HEK293 (cell line): ENCODE results near the gene RABL2A.
"Not testable (repeated sequence)": the region's sequence is repeated elsewhere in the genome, so short reads cannot be mapped to it uniquely, and the experiment has no call there.

ENCODE experiments used
- CTCF ChIA-PET: fragments of 350-600 bp; formaldehyde crosslinking; extraction: SDS; loops from one replicate; lab custom pipeline; 2021; ENCODE audit warnings: antibody characterized with exemption; lab: Yijun Ruan, JAX
- POLR2A ChIA-PET: fragments of 300-600 bp; formaldehyde crosslinking; extraction: SDS; loops from one replicate; lab custom pipeline; 2020; ENCODE audit warnings: antibody characterized with exemption, inconsistent platforms; lab: Yijun Ruan, JAX
- H3K27ac ChIP-seq: fragments of 200-500 bp; sonication (Bioruptor generic); 2 replicates; pipeline ENCODE4 v1.5.1; 2014; ENCODE audit warnings: low read depth, low read length, control low read depth, inconsistent platforms; ENCODE audit errors: extremely low read depth
- H3K36me3 ChIP-seq, 2 experiments: fragments of 200-500 bp in 1 of 2; sonication (Bioruptor generic) in 1 of 2; 1 replicate in 1 of 2; 2 replicates in 1 of 2; pipeline ENCODE4 v1.5.1; 2014 to 2017; ENCODE audit warnings: inconsistent platforms in 2 of 2, low read length in 2 of 2; ENCODE audit not compliant: control insufficient read depth in 2 of 2, insufficient read depth in 1 of 2
- H3K4me1 ChIP-seq: fragments of 200-500 bp; sonication (Bioruptor generic); 2 replicates; pipeline ENCODE4 v1.5.1; 2014; ENCODE audit warnings: mild to moderate bottlenecking, low read length, inconsistent platforms; ENCODE audit not compliant: control insufficient read depth, insufficient read depth
- H3K4me3 ChIP-seq: 2 replicates; pipeline ENCODE4 v1.5.1; 2011; ENCODE audit warnings: low read depth, mild to moderate bottlenecking, control low read depth, low read length, moderate library complexity
- H3K9me3 ChIP-seq: fragments of 200-500 bp; sonication (Bioruptor generic); 2 replicates; pipeline ENCODE4 v1.5.1; 2014; ENCODE audit warnings: low read depth, low read length, inconsistent platforms; ENCODE audit not compliant: control insufficient read depth, insufficient read depth
- EGR2 ChIP-seq: fragments of 450-650 bp; formaldehyde crosslinking; IDR thresholded peaks from 2 replicates; pipeline ENCODE4 v1.5.1; 2016; ENCODE audit warnings: low read depth, missing biosample characterization, missing genetic modification characterization
- MZF1 ChIP-seq: fragments of 450-650 bp; formaldehyde crosslinking; IDR thresholded peaks from 2 replicates; pipeline ENCODE4 v1.5.1; 2017; ENCODE audit warnings: missing biosample characterization, missing genetic modification characterization, borderline replicate concordance
- RBAK ChIP-seq: fragments of 450-650 bp; formaldehyde crosslinking; IDR thresholded peaks from 2 replicates; pipeline ENCODE4 v1.5.1; 2016; ENCODE audit warnings: missing biosample characterization, missing genetic modification characterization
- REPIN1 ChIP-seq: fragments of 450-650 bp; formaldehyde crosslinking; IDR thresholded peaks from 2 replicates; pipeline ENCODE4 v1.5.1; 2017; ENCODE audit warnings: missing biosample characterization, missing genetic modification characterization, low read depth
- YY1 ChIP-seq: fragments of 450-650 bp; formaldehyde crosslinking; IDR thresholded peaks from 2 replicates; pipeline ENCODE4 v1.5.1; 2018; ENCODE audit warnings: missing biosample characterization, missing genetic modification characterization
- ZBTB1 ChIP-seq: fragments of 450-650 bp; formaldehyde crosslinking; IDR thresholded peaks from 2 replicates; pipeline ENCODE4 v1.5.1; 2016; ENCODE audit warnings: missing biosample characterization, missing genetic modification characterization
- ZIC2 ChIP-seq: fragments of 450-650 bp; formaldehyde crosslinking; IDR thresholded peaks from 2 replicates; pipeline ENCODE4 v1.5.1; 2016; ENCODE audit warnings: missing biosample characterization, missing genetic modification characterization
- ZNF174 ChIP-seq: fragments of 450-650 bp; formaldehyde crosslinking; IDR thresholded peaks from 2 replicates; pipeline ENCODE4 v1.5.0; 2017; ENCODE audit warnings: missing biosample characterization, mild to moderate bottlenecking, missing genetic modification characterization
- ZNF175 ChIP-seq: fragments of 450-650 bp; formaldehyde crosslinking; IDR thresholded peaks from 2 replicates; pipeline ENCODE4 v1.5.1; 2016; ENCODE audit warnings: missing biosample characterization, missing genetic modification characterization
- ZNF292 ChIP-seq: fragments of 450-650 bp; formaldehyde crosslinking; IDR thresholded peaks from 2 replicates; pipeline ENCODE4 v1.5.1; 2016; ENCODE audit warnings: low read depth, missing biosample characterization, missing genetic modification characterization, borderline replicate concordance
- ZNF311 ChIP-seq: fragments of 450-650 bp; formaldehyde crosslinking; IDR thresholded peaks from 2 replicates; pipeline ENCODE4 v1.5.1; 2017; ENCODE audit warnings: missing biosample characterization, missing genetic modification characterization, borderline replicate concordance
- ZNF354C ChIP-seq: fragments of 450-650 bp; formaldehyde crosslinking; IDR thresholded peaks from 2 replicates; pipeline ENCODE4 v1.5.1; 2016; ENCODE audit warnings: missing biosample characterization, missing genetic modification characterization, low read depth, borderline replicate concordance
- ZNF366 ChIP-seq: fragments of 450-650 bp; formaldehyde crosslinking; conservative IDR thresholded peaks from 2 replicates; pipeline ENCODE4 v1.5.1; 2016; ENCODE audit warnings: missing biosample characterization, missing genetic modification characterization
- ZNF398 ChIP-seq: fragments of 450-650 bp; formaldehyde crosslinking; IDR thresholded peaks from 2 replicates; pipeline ENCODE4 v1.5.1; 2017; ENCODE audit warnings: missing biosample characterization, missing genetic modification characterization
- ZNF416 ChIP-seq: fragments of 450-650 bp; formaldehyde crosslinking; IDR thresholded peaks from 2 replicates; pipeline ENCODE4 v1.5.1; 2016; ENCODE audit warnings: missing biosample characterization, missing genetic modification characterization
- ZNF426 ChIP-seq: fragments of 450-650 bp; formaldehyde crosslinking; IDR thresholded peaks from 2 replicates; pipeline ENCODE4 v1.5.1; 2017; ENCODE audit warnings: missing biosample characterization, missing genetic modification characterization, mild to moderate bottlenecking, inconsistent platforms, moderate library complexity
- ZNF549 ChIP-seq: fragments of 450-650 bp; IDR thresholded peaks from 2 replicates; pipeline ENCODE4 v1.5.1; 2018; ENCODE audit warnings: missing biosample characterization, missing genetic modification characterization, mild to moderate bottlenecking, inconsistent platforms, moderate library complexity
- ZNF76 ChIP-seq: fragments of 450-650 bp; formaldehyde crosslinking; IDR thresholded peaks from 2 replicates; pipeline ENCODE4; 2016; ENCODE audit warnings: low read depth, missing biosample characterization, missing genetic modification characterization, borderline replicate concordance
- ZNF791 ChIP-seq: fragments of 450-650 bp; formaldehyde crosslinking; IDR thresholded peaks from 2 replicates; pipeline ENCODE4 v1.5.1; 2016; ENCODE audit warnings: missing biosample characterization, missing genetic modification characterization
- TF ChIP-seq, protein P1 (sequence below): fragments of 450-650 bp; formaldehyde crosslinking; IDR thresholded peaks from 2 replicates; pipeline ENCODE4; 2016; ENCODE audit warnings: missing biosample characterization, missing genetic modification characterization

The RABL2A gene

DNA sequence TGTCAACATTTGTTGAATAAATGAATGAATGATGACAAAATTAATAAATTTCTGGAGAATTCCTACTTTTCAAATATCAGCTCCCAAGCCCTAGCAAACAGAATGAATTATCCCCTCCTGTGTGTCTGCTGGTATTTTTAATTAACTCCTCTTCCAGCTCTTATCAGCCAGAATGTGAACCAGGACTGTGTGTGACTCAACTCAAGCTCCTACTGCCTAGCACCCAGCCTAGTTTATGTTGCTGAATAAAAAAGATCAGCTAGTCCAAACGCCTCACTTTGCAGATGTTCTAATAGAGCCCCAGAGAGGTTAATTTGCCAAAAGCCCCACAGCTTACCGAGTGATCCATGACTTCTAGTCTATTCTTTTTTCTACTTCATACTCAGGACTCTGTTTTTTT lies 50.3 kb downstream of the RABL2A start:
- CTCF ChIA-PET: interaction anchor here (0.6 kb wide), 1 partner anchor 928 kb away, joined by 3 read pairs; no protein-coding TSS in a partner anchor
- POLR2A ChIA-PET: no interaction called here

GRCh38 chr2:113679457-113679856 lies 52.4 kb downstream of the RABL2A start:
- TF ChIP-seq ZNF366 (tag by site-specific recombination) (no peak), MZF1 (tag by site-specific recombination) (no peak), ZNF174 (tag by site-specific recombination) (no peak), ZNF416 (no peak)
- ChIA-PET CTCF (no interaction called here), POLR2A (no interaction called here)
- H3K36me3 ChIP-seq: no peaks in the 10 kb centered on the region
- H3K27ac ChIP-seq: no peak overlapping the region
- no peaks in the 10 kb centered on the region for H3K9me3 ChIP-seq
- H3K4me3 ChIP-seq: no peak overlapping the region
- no peaks in the 10 kb centered on the region for H3K4me1 ChIP-seq

More for the DNA sequence above, 50.3 kb downstream of the RABL2A start:
- H3K27ac ChIP-seq: no peak overlapping the region
- no peak overlapping the region for H3K4me3 ChIP-seq
- H3K36me3 ChIP-seq: no peaks in the 10 kb centered on the region
- H3K9me3 ChIP-seq: no peaks in the 10 kb centered on the region
- TF ChIP-seq ZNF549 (tag by site-specific recombination): no peak
- H3K4me1 ChIP-seq: no peaks in the 10 kb centered on the region

DNA sequence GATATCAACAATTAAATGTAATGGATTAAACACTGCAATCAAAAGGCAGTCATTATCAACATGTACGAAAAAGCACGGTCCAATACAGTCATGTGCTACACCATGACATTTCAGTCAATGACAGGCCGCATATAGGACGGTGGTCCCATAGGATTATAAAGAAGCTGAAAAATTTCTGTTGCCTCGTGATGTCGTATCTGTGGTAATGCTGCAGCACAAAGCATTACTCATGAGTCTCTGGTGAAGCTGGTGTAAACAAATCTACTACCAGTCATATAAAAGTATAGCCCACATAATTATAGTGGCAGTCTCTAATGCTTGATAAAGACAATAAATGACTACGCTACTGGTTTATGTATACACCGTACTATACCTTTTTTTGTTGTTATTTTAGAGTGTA lies 58.4 kb downstream of the RABL2A start:
- H3K9me3 ChIP-seq: no peaks in the 10 kb centered on the region
- TF ChIP-seq YY1 (tag by site-specific recombination): no peak
- no peak for TF ChIP-seq ZNF426 (tag by site-specific recombination)
- TF ChIP-seq ZNF398 (tag by site-specific recombination): no peak
- TF ChIP-seq, all 188 proteins: peak for 0
- CTCF ChIA-PET: interaction anchor here (0.6 to 1.2 kb wide), 3 partner anchors 15 to 262 kb away, joined by 3 read pairs; no protein-coding TSS in a partner anchor
- H3K4me1 ChIP-seq: no peaks in the 10 kb centered on the region
- no peaks in the 10 kb centered on the region for H3K36me3 ChIP-seq
- no peak overlapping the region for H3K4me3 ChIP-seq
- POLR2A ChIA-PET: no interaction called here
- no peak overlapping the region for H3K27ac ChIP-seq

DNA sequence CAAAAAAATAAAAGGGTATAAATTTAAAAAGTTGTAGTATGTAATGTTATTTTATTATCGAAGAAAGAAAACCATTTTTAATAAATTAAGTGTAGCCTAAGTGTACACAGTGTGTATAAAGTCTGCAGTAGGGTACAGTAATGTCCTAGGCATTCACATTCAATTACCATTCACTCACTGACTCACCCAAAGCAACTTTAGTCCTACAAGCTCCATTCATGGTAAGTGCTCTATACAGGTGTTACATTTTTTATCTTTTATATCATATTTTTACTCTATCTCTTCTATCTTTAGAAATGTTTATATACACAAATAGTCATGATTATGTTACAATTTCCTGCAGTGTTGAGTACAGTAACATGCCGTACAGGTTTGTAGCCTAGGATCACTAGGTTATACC lies 59.5 kb downstream of the RABL2A start:
- no peak overlapping the region for H3K27ac ChIP-seq
- H3K9me3 ChIP-seq: no peaks in the 10 kb centered on the region
- H3K4me3 ChIP-seq: no peak overlapping the region
- H3K4me1 ChIP-seq: no peaks in the 10 kb centered on the region
- TF ChIP-seq ZNF175: no peak
- no peak for TF ChIP-seq REPIN1
- TF ChIP-seq ZBTB1 (tag by site-specific recombination): no peak
- TF ChIP-seq EGR2 (tag by site-specific recombination): no peak
- no peak for TF ChIP-seq ZNF311 (tag by site-specific recombination)
- TF ChIP-seq ZNF292 (tag by site-specific recombination): no peak
- no peak for TF ChIP-seq ZNF76 (tag by site-specific recombination)
- TF ChIP-seq, protein P1, sequence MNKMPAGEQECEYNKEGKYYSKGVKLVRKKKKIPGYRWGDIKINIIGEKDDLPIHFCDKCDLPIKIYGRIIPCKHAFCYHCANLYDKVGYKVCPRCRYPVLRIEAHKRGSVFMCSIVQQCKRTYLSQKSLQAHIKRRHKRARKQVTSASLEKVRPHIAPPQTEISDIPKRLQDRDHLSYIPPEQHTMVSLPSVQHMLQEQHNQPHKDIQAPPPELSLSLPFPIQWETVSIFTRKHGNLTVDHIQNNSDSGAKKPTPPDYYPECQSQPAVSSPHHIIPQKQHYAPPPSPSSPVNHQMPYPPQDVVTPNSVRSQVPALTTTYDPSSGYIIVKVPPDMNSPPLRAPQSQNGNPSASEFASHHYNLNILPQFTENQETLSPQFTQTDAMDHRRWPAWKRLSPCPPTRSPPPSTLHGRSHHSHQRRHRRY: no peak
- TF ChIP-seq ZIC2 (tag by site-specific recombination): no peak
- TF ChIP-seq ZNF791 (tag by site-specific recombination): no peak
- no peak for TF ChIP-seq ZNF354C (tag by site-specific recombination)
- TF ChIP-seq RBAK: no peak
- POLR2A ChIA-PET: no interaction called here
- H3K36me3 ChIP-seq: no peaks in the 10 kb centered on the region
- CTCF ChIA-PET: interaction anchor here (0.6 to 0.7 kb wide), 2 partner anchors 420 to 882 kb away, joined by 3 read pairs; no protein-coding TSS in a partner anchor

- H3K36me3 ChIP-seq, CTCF ChIA-PET, H3K9me3 ChIP-seq, H3K27ac ChIP-seq, H3K4me3 ChIP-seq, H3K4me1 ChIP-seq: not testable (repeated sequence)
- POLR2A ChIA-PET: interaction anchor here (1.1 kb wide), 1 partner anchor 10 kb away, joined by 3 read pairs; no protein-coding TSS in a partner anchor
These were observed 63.8 kb downstream of the RABL2A start for GRCh38 chr2:113690871-113691270.
